GM12878 (cell line): ENCODE data around the gene NFASC. TPM values are rescaled to one million over a fixed set of nuclear protein-coding genes. Genes with fewer than 3 reads are reported as not detected.

Experiments used
- ATAC-seq: fragments of 200-7000 bp; cut with Tn5 transposase; 3 replicates; pipeline ENCODE4 v1.9.1; 2020; ENCODE audit warnings: mild to moderate bottlenecking, moderate library complexity
- BruUV-seq: library from RNA; stranded (reverse); fragments of 400-500 nt; replicated peaks from 2 replicates; lab custom pipeline; 2021; lab: Mats Ljungman, UMichigan
- CTCF ChIA-PET: fragments of 300-600 bp; sonication (Branson Sonifier 250); formaldehyde crosslinking; extraction: SDS; loops from one replicate; lab custom pipeline; 2021; ENCODE audit warnings: inconsistent platforms; lab: Yijun Ruan, JAX
- POLR2A ChIA-PET: fragments of 350-600 bp; formaldehyde crosslinking; extraction: SDS; loops from one replicate; lab custom pipeline; 2021; ENCODE audit warnings: inconsistent platforms; lab: Charles Lee
- RAD21 ChIA-PET: fragments of 300-600 bp; sonication (Branson Sonifier 250); formaldehyde crosslinking; loops from one replicate; lab custom pipeline; 2023; ENCODE audit warnings: antibody characterized with exemption; ENCODE audit not compliant: unreplicated experiment; lab: Charles Lee
- SMC1A ChIA-PET: fragments of 300-600 bp; sonication (Branson Sonifier 250); formaldehyde crosslinking; loops from one replicate; lab custom pipeline; 2023; ENCODE audit not compliant: unreplicated experiment, uncharacterized antibody; lab: Charles Lee
- DNase-seq: peaks from one replicate; pipeline ENCODE4 v3.0.0-alpha.2; 2011; ENCODE audit warnings: low read depth, low spot score
- FAIRE-seq: peaks from 3 replicates; lab custom pipeline; 2011; peaks lifted over from hg19 to GRCh38; lab: Jason Lieb, UNC
- H2AFZ ChIP-seq: 2 replicates; pipeline ENCODE4 v1.6.0; 2011; ENCODE audit warnings: low read depth, low read length, control low read depth; ENCODE audit not compliant: control insufficient read depth
- H3K27ac ChIP-seq: 2 replicates; pipeline ENCODE4 v1.5.1; 2011; ENCODE audit warnings: control low read depth; ENCODE audit not compliant: control insufficient read depth, insufficient read depth
- H3K27me3 ChIP-seq, 2 experiments: replicated peaks in 1 of 2; 2 replicates each; pipeline versions ENCODE4 v1.6.0 to v1.6.1; 2011; ENCODE audit warnings: low read length in 1 of 2; ENCODE audit not compliant: control insufficient read depth in 2 of 2, insufficient read depth in 2 of 2
- H3K36me3 ChIP-seq, 2 experiments: 2 replicates each; pipeline ENCODE4 v1.5.1; 2011; ENCODE audit warnings: low read length in 1 of 2; ENCODE audit not compliant: control insufficient read depth in 2 of 2, insufficient read depth in 2 of 2
- H3K4me1 ChIP-seq: 2 replicates; pipeline ENCODE4 v1.6.1; 2011; ENCODE audit warnings: mild to moderate bottlenecking, low read length, moderate library complexity, mixed read lengths; ENCODE audit not compliant: control insufficient read depth, insufficient read depth
- H3K4me2 ChIP-seq: 2 replicates; pipeline ENCODE4 v1.6.0; 2011; ENCODE audit warnings: control low read depth; ENCODE audit not compliant: control insufficient read depth, insufficient read depth
- H3K4me3 ChIP-seq: fragments of 200-600 bp; sonication (generic); 2 replicates; pipeline ENCODE4 v1.5.1; 2016
- H3K79me2 ChIP-seq: 2 replicates; pipeline ENCODE4 v1.6.0; 2011; ENCODE audit warnings: low read length; ENCODE audit not compliant: control insufficient read depth, insufficient read depth
- H3K9ac ChIP-seq: 2 replicates; pipeline ENCODE4 v1.8.0; 2011; ENCODE audit warnings: low read length, control low read depth, mixed read lengths; ENCODE audit not compliant: control insufficient read depth, insufficient read depth
- H3K9me3 ChIP-seq: replicated peaks from 3 replicates; pipeline ENCODE4 v1.5.1; 2011; ENCODE audit warnings: mild to moderate bottlenecking, low read length; ENCODE audit not compliant: control insufficient read depth, insufficient read depth
- H4K20me1 ChIP-seq: 2 replicates; pipeline ENCODE4 v1.6.0; 2011; ENCODE audit not compliant: control insufficient read depth, insufficient read depth
- ATF7 ChIP-seq: fragments of 450-650 bp; IDR thresholded peaks from 2 replicates; pipeline ENCODE4 v1.6.1; 2016; ENCODE audit warnings: low read depth, mild to moderate bottlenecking
- ETV6 ChIP-seq, 2 experiments: fragments of 450-650 bp in 1 of 2; IDR thresholded peaks in 1 of 2; conservative IDR thresholded peaks in 1 of 2; 2 replicates each; pipeline ENCODE4 v1.6.1; 2014; ENCODE audit warnings: antibody characterized with exemption in 1 of 2, borderline replicate concordance in 1 of 2, low read depth in 1 of 2, mild to moderate bottlenecking in 1 of 2, moderate library complexity in 1 of 2
- NFIC ChIP-seq: IDR thresholded peaks from 2 replicates; pipeline ENCODE4 v1.6.1; 2012; ENCODE audit warnings: low read depth, mild to moderate bottlenecking, inconsistent platforms, low read length, moderate library complexity
- NFYA ChIP-seq: IDR thresholded peaks from 2 replicates; pipeline ENCODE4 v1.6.1; 2011; ENCODE audit warnings: low read depth, mild to moderate bottlenecking, low read length, improper control_type of control experiment, borderline replicate concordance
- PAX8 ChIP-seq: fragments of 450-650 bp; IDR thresholded peaks from 2 replicates; pipeline ENCODE4 v1.6.1; 2017; ENCODE audit warnings: mild to moderate bottlenecking, moderate library complexity
- RELB ChIP-seq: fragments of 450-650 bp; IDR thresholded peaks from 2 replicates; pipeline ENCODE4 v1.6.1; 2017; ENCODE audit warnings: low read depth, mild to moderate bottlenecking, moderate library complexity
- RUNX3 ChIP-seq: IDR thresholded peaks from 2 replicates; pipeline ENCODE4 v1.6.1; 2012; ENCODE audit warnings: low read length, inconsistent platforms
- TCF12 ChIP-seq: IDR thresholded peaks from 2 replicates; pipeline ENCODE4 v1.6.1; 2011; ENCODE audit warnings: low read depth, mild to moderate bottlenecking, low read length
- TCF3 ChIP-seq: IDR thresholded peaks from 2 replicates; pipeline ENCODE4 v1.6.1; 2012; ENCODE audit warnings: low read depth, mild to moderate bottlenecking, low read length, borderline replicate concordance; ENCODE audit not compliant: insufficient read depth
- WGBS: methylation state at CpG from one replicate; pipeline ENCODE4 v1.1.6; 2016; ENCODE audit warnings: low lambda C conversion rate; ENCODE audit not compliant: insufficient replicate concordance, insufficient coverage; ENCODE audit errors: missing lambda C conversion rate; 5-methylcytosine and 5-hydroxymethylcytosine counted together
- in situ Hi-C: fragments of 300-500 bp; cut with MboI; formaldehyde crosslinking; loops from 9 replicates; pipeline ENCODE4 v1.14.3; 2018; ENCODE audit warnings: mixed read lengths
- intact Hi-C: fragments of 100-400 bp; cut with micrococcal nuclease; formaldehyde crosslinking; loops from one replicate; pipeline ENCODE4 v1.14.2; 2022; ENCODE audit not compliant: unreplicated experiment
- polyA plus RNA-seq, 11 experiments: library from polyadenylated mRNA; depleted of rRNA in 4 of 11; unstranded in 6 of 11; stranded (reverse) in 5 of 11; fragments of >200 nt; fragmentation: Nextera tagmentation in 4 of 11; fragmentation: Illumina TruSeq in 1 of 11; extraction: Ambion mirVana in 4 of 11; extraction: Trizol in 1 of 11; gene quantifications; 1 replicate in 1 of 11; 2 replicates in 10 of 11; pipeline versions ENCODE4 v1.2.1 to v1.2.3, GENCODE V29; 2011 to 2016; ENCODE audit warnings: inconsistent platforms in 2 of 11, missing spikeins in 2 of 11, low read depth in 1 of 11
- total RNA-seq, 4 experiments: library from RNA; depleted of rRNA in 3 of 4; stranded (reverse); fragments of >200 nt in 3 of 4; fragmentation: Illumina TruSeq in 1 of 4; extraction: Trizol in 1 of 4; gene quantifications; 2 replicates each; pipeline versions ENCODE4 v1.2.1 to v1.2.3, GENCODE V29; 2013 to 2021

NFASC gene
- total and polyA plus RNA-seq, 10 of the 15 experiments (the other 5 are each of a cell fraction or from before 2014, with no cell fraction given): 0.04 to 0.31 (median 0.12) TPM; not detected in 4

DNA sequence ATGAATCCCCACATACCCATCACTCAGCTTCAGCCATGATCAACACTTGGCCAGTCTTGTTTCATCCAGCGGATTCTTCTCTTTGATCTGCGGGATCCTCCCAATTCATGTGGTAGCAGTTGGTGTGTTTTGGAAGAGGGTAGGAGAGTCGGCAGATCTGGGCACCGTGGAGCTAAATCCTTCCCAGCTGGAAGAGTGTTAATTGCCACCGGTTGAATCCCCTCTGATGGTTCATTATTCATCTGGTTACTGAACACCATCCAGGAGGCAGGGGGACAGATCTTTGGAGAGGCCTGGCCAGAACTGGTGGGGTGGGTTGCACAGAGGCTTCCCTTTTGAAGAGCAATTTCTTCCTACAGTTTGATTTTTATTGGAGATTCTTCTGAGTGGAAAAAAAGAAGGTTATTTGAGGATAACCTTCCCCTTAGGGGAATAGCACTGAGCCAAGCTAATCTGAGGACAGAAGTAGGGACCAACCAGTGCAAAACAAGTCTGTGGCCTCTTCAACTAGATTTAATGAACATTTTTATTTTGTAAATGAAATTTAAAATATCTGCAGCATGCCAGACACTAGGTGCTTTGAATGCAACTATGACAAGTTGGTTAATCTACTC lies 8.1 kb downstream of the NFASC start:
- FAIRE-seq: no peak
- WGBS: 40% methylated on average over 5 of the region's 5 CpGs

More for the DNA sequence above, 8.1 kb downstream of the NFASC start:
- no peak overlapping the region for H3K4me3 ChIP-seq
- RAD21 ChIA-PET: no interaction called here
- H3K27ac ChIP-seq: no peak overlapping the region
- BruUV-seq: no TSS peak
- H2AFZ ChIP-seq: no peak overlapping the region
- ATAC-seq (no peak), DNase-seq (no peak)
- intact Hi-C loops: no loop called here
- H3K4me1 ChIP-seq: no peaks in the 10 kb centered on the region
- H3K9me3 ChIP-seq: no peaks in the 10 kb centered on the region
- no peak overlapping the region for H3K4me2 ChIP-seq
- SMC1A ChIA-PET: no interaction called here
- H3K27me3 ChIP-seq: peaks cover 0 to 4% of the 10 kb centered on the region in 2 experiments; a peak in 3 of 4 replicates
- POLR2A ChIA-PET: no interaction called here
- in situ Hi-C loops: no loop called here
- H3K79me2 ChIP-seq: no peaks in the 10 kb centered on the region
- no peaks in the 10 kb centered on the region for H4K20me1 ChIP-seq
- CTCF ChIA-PET: no interaction called here
- TF ChIP-seq TCF12 (no peak), RUNX3 (no peak), ETV6 (conservative IDR thresholded peaks at IDR 0.05 in 1 of 2, IDR thresholded peaks at IDR 0.05 in 1 of 2; ENCODE audit: borderline replicate concordance in 1 of 2, low read depth in 1 of 2) (no peak), PAX8 (no peak), NFIC (no peak), ATF7 (no peak), TCF3 (no peak), RELB (no peak), NFYA (no peak)
- TF ChIP-seq, all 136 proteins: peak for 0
- Histone ChIP-seq H3K36me3 (no peaks in the 10 kb centered on the region), H3K9ac (no peak overlapping the region)
